ENCODE measurements around the gene PMPCA.

PMPCA gene

GRCh38 chr9:136456258-136456657, 45.8 kb downstream of the PMPCA start:
- no peak for DNase-seq (ENCODE audit: low spot score)

DNA sequence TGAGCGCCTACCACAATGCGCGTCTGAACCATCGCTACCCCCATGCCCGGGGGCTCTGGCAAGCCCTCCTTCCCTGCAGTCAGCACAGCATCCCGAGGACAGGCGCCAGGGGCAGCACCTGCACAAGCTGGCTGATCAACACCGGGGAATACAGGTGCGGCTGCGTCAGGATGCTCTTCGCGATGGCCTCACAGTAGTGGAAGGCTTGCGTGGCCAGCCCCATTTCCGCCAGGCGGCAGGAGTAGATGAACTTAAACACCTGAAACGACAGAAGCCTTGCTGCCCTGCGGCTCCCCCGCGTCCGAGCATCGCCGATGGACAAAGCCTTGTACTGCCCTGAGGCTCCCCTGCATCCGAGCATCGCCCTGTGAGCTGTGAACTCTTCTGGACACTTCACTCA, 46.9 kb downstream of the PMPCA start:
- no peak for DNase-seq (ENCODE audit: low spot score)

GRCh38 chr9:136459425-136459824, 49.0 kb downstream of the PMPCA start:
- no peak for DNase-seq (ENCODE audit: low spot score)

DNA sequence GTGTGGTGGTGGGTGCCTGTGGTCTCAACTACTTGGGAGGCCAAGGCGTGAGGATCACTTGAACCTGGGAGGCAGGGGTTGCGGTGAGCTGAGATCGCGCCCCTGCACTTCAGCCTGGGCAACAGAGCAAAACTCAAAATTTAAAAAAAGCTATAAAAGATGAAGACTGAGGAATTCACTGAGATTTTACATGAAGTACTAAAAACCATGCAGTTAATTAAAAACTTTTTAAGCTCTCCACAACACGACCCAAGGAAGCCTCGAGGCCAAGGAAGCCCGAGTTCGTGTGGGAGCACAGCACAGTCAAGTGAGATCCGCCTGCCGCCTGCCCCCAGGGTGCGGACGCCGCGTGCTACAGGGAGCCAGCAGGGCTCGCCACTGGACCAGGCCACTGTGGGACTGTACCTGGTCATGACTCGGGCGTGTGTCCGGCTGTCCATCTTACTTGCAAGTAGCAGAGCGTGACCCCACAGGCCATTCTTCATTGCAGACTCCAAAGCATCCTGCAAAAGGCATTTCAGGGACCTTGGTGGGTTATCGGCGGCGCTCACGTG, 50.4 kb downstream of the PMPCA start:
- no peak for DNase-seq (ENCODE audit: low spot score)

GRCh38 chr9:136462664-136463063, 52.2 kb downstream of the PMPCA start:
- no peak for DNase-seq (ENCODE audit: low spot score)

GRCh38 chr9:136463578-136463977, 53.1 kb downstream of the PMPCA start:
- DNase-seq (ENCODE audit: low spot score): no peak

DNA sequence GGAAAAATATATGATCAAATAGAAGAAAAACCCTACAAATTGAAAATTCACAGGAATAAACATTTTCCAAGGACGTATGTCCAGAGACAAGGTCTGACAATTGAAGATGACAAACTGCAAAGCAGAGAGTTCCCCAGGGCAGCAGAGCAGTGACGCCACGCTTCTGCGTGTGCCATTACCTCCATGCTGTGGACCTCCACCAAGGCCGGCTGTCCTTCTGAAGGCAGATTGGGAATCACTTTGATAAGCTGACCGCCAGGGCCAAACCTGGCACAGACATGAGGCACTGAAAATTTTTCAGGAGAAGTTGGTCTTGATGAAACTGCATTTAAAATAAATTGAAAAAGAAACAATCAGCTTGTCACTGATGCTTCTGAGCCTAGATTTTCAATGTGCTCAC, 53.8 kb downstream of the PMPCA start:
- DNase-seq (ENCODE audit: low spot score): no peak

DNA sequence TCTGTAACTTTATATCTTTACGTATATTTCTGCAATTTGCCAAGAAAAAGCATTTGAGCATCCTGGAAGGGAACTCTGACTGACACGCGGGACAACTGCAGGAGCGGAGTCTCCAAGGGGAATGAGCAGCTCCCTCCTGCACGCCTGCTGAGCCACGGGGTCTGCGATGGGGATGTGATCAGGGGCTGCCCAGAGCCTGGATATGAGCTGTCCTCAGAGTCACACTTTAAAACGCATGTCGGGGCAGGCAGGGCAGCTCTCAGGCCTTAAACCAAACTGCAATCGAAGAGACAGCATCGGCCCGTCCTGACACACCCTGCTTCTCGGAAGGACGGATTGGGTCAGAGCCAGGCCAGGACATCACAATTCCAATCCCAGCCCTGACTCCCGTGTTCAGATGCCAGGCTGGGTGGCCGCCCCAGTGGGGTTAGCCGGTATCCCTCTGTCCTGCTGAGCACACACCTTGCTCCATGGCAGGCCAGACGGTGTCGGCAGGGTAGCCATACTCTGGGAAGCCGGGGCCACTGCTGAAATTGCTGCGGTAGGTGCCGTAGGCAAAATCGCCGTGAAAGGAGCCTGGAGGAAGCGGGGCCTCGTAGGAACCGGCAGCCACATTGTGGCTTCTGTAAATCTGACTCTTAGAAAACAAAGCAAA, 55.2 kb downstream of the PMPCA start:
- no peak for DNase-seq (ENCODE audit: low spot score)

DNA sequence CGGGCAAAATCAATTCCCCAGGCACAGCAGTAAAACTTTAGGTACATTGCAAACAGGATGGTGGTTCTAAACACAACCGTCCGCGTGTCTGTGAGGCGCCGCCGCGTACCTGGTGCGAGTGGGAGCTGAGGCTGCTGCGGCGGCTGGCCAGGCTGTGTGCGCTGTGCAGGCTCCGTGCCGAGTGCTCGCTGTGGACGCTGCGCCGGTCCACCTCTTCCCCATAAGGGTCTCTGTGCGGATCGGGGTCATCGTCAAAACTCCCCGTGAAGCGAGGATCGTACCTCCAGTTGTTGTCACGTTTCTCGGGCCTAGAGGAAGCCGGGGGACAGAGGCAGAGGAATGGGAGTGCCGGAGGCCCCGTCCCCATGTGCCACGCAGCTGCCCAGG, 55.7 kb downstream of the PMPCA start:
- DNase-seq (ENCODE audit: low spot score): no peak

DNA sequence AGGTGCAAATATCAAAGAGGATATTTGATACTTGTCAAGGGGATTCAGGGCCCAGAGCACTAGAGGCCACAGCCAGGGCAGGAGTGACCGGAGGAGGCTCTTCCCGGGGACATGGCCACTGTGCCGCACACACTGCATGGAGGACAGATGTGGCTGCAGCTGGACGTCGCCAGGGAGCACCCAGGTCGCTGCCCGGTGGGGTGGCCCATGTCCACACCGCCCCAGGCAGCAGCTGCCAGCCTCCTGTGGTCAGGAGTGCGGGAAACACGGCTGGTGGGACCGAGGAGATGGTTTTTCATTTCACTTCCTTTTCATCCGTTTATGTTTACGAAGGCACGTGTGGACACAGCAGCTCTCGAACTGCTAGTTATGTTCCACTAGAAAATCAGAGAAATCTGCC, 57.3 kb downstream of the PMPCA start:
- DNase-seq (ENCODE audit: low spot score): no peak

- DNase-seq (ENCODE audit: low spot score): no peak
Observed at GRCh38 chr9:136470356-136470755, 59.9 kb downstream of the PMPCA start.

DNA sequence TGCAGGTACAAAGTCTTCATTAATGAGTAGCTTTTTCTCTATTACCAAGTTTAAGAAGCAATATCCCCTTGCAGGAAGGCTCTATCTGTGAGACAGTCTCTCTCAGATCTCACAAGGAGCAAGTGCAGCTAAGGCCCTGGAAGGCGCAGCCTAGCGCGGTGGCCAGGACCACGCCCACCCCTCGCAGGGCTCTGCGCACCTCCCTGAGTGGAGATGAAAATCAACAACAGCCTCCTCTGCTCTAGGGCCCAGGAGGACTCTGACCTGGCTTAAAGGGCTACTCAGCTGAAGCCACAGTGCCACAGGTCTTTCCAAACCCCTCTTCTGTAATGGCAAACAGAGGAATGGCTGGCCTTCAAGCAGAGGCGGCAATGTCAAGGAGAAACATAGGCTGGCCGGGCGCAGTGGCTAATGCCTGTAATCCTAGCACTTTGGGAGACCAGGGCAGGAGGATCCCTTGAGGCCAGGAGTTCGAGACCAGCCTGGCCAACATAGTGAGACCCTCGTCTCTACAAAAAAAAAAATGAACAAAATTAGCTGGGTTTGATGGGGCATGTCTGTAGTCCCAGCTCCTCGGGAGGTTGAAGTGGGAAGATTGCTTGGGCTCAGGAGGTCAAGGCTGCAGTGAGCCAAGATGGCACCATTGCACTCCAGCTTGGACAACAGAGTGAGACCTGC, 60.5 kb downstream of the PMPCA start:
- no peak for DNase-seq (ENCODE audit: low spot score)

- DNase-seq (ENCODE audit: low spot score): no peak
Observed at GRCh38 chr9:136471802-136472487, 61.5 kb downstream of the PMPCA start.

DNA sequence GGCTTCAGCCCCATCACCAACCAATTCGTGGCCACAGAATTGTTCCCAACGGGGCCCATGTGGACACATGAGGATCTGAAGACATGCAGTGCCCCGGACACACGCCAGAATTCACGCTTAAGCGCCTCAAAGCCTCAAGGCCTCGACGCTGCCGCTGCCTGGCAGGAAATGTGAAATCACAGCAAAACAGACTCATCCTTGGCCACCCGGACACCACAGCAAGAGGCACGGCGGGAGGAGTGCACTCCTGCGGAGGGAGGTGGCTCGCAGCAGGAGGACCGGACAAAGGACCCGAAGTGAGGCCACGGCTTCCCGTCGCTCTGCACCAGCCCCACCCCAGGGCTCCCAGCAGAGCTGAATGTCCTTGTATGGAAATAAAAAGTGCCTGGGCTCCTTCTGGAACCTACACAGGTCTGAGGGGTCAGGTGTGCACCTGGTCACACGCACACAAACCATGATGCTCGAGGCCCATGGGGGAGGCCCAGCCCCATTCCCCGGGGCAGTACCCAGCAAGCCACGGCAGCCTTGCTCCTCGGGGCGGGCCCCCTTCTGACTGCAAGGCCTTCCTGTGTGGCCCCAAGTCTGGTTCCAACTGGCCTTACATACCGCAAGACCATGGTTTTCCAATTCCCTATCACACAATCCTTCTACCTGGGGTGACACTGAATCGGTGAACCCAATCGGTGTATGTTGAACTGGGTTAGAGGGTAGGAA, 62.3 kb downstream of the PMPCA start:
- no peak for DNase-seq (ENCODE audit: low spot score)

GRCh38 chr9:136473354-136473721, 62.9 kb downstream of the PMPCA start:
- DNase-seq (ENCODE audit: low spot score): no peak

All from D341Med (cell line).